IMR-90 (cell line): ENCODE data around the gene NKAIN2. TPM values are rescaled to one million over a fixed set of nuclear protein-coding genes. Genes with fewer than 3 reads are reported as not detected.

Source experiments
- ATAC-seq: fragments of 200-7000 bp; cut with Tn5 transposase; 2 replicates; pipeline ENCODE4 v1.9.1; 2020; ENCODE audit warnings: low read depth, mild to moderate bottlenecking, moderate library complexity
- BruUV-seq: library from RNA; stranded (reverse); fragments of 400-500 nt; replicated peaks from 2 replicates; lab custom pipeline; 2021; lab: Mats Ljungman, UMichigan
- CTCF ChIA-PET: fragments of 300-600 bp; formaldehyde crosslinking; extraction: SDS; loops from one replicate; lab custom pipeline; 2021; ENCODE audit warnings: antibody characterized with exemption; lab: Yijun Ruan, JAX
- POLR2A ChIA-PET: fragments of 300-600 bp; sonication (Branson Sonifier 250); formaldehyde crosslinking; loops from one replicate; lab custom pipeline; 2022; ENCODE audit warnings: antibody characterized with exemption; ENCODE audit not compliant: unreplicated experiment; lab: Charles Lee
- DNase-seq: peaks from one replicate; pipeline ENCODE4 v3.0.0; 2013
- H2AFZ ChIP-seq: replicated peaks from 2 replicates; pipeline ENCODE3; 2013; ENCODE audit warnings: low read length, mild to moderate bottlenecking; ENCODE audit not compliant: poor library complexity
- H2AK5ac ChIP-seq: 2 replicates; pipeline ENCODE4 v1.6.1; 2013; ENCODE audit warnings: low read depth, low read length, inconsistent platforms
- H2AK9ac ChIP-seq: replicated peaks from 2 replicates; pipeline ENCODE3; 2013; ENCODE audit warnings: mild to moderate bottlenecking, low read depth, low read length, moderate library complexity; ENCODE audit not compliant: poor library complexity
- H2BK120ac ChIP-seq: 2 replicates; pipeline ENCODE4 v1.6.1; 2013; ENCODE audit warnings: low read depth, low read length, inconsistent platforms
- H2BK15ac ChIP-seq: 3 replicates; pipeline ENCODE4 v1.6.1; 2013; ENCODE audit warnings: low read depth, low read length, inconsistent platforms
- H2BK20ac ChIP-seq: 2 replicates; pipeline ENCODE4 v1.6.1; 2013; ENCODE audit warnings: low read depth, mild to moderate bottlenecking, inconsistent platforms, low read length, moderate library complexity
- H2BK5ac ChIP-seq: 2 replicates; pipeline ENCODE4 v1.6.1; 2013; ENCODE audit warnings: mild to moderate bottlenecking, low read depth, low read length, inconsistent platforms; ENCODE audit not compliant: poor library complexity, severe bottlenecking
- H3K14ac ChIP-seq: replicated peaks from 2 replicates; pipeline ENCODE4 v1.6.1; 2013; ENCODE audit warnings: low read depth, low read length, inconsistent platforms
- H3K18ac ChIP-seq: 2 replicates; pipeline ENCODE4 v1.6.1; 2013; ENCODE audit warnings: low read depth, low read length, control low read depth
- H3K23ac ChIP-seq: 2 replicates; pipeline ENCODE4 v1.6.1; 2013; ENCODE audit warnings: low read depth, low read length, inconsistent platforms
- H3K27ac ChIP-seq: 2 replicates; pipeline ENCODE4 v1.5.1; 2013; ENCODE audit warnings: mild to moderate bottlenecking, control low read depth, low read length; ENCODE audit not compliant: insufficient read depth
- H3K27me3 ChIP-seq: 2 replicates; pipeline ENCODE4 v1.6.1; 2013; ENCODE audit warnings: low read length; ENCODE audit not compliant: control insufficient read depth, insufficient read depth
- H3K36me3 ChIP-seq: 2 replicates; pipeline ENCODE4 v1.6.1; 2013; ENCODE audit warnings: low read length, mixed read lengths; ENCODE audit not compliant: control insufficient read depth, insufficient read depth
- H3K4ac ChIP-seq: 2 replicates; pipeline ENCODE4 v1.6.1; 2013; ENCODE audit warnings: low read depth, low read length, inconsistent platforms
- H3K4me1 ChIP-seq: 2 replicates; pipeline ENCODE4 v1.6.1; 2013; ENCODE audit warnings: low read length, mixed read lengths; ENCODE audit not compliant: control insufficient read depth, insufficient read depth
- H3K4me2 ChIP-seq: 2 replicates; pipeline ENCODE4 v1.6.1; 2013; ENCODE audit warnings: low read depth, mild to moderate bottlenecking, control low read depth, low read length, moderate library complexity
- H3K4me3 ChIP-seq: 2 replicates; pipeline ENCODE4 v1.5.1; 2013; ENCODE audit warnings: low read depth, mild to moderate bottlenecking, control low read depth, low read length, moderate library complexity; ENCODE audit not compliant: insufficient read depth
- H3K56ac ChIP-seq: 2 replicates; pipeline ENCODE4 v1.6.1; 2013; ENCODE audit warnings: low read length, inconsistent platforms; ENCODE audit not compliant: insufficient read depth; ENCODE audit errors: extremely low read depth
- H3K79me1 ChIP-seq, 2 experiments: 2 replicates each; pipeline ENCODE4 v1.6.1; 2013; ENCODE audit warnings: low read length in 2 of 2, inconsistent platforms in 1 of 2, low read depth in 1 of 2
- H3K9ac ChIP-seq: 2 replicates; pipeline ENCODE4 v1.6.1; 2013; ENCODE audit warnings: low read depth, low read length, control low read depth
- H3K9me1 ChIP-seq: 2 replicates; pipeline ENCODE4 v1.6.1; 2013; ENCODE audit warnings: low read length, inconsistent platforms; ENCODE audit not compliant: insufficient read depth
- H3K9me3 ChIP-seq: 2 replicates; pipeline ENCODE4 v1.6.1; 2013; ENCODE audit warnings: low read length; ENCODE audit not compliant: control insufficient read depth, insufficient read depth
- H4K20me1 ChIP-seq: 2 replicates; pipeline ENCODE4 v1.6.1; 2013; ENCODE audit warnings: low read length, inconsistent platforms; ENCODE audit not compliant: insufficient read depth
- H4K5ac ChIP-seq: 2 replicates; pipeline ENCODE4 v1.6.1; 2013; ENCODE audit warnings: mild to moderate bottlenecking, low read depth, low read length, control low read depth
- H4K8ac ChIP-seq, 2 experiments: 2 replicates each; pipeline ENCODE4 v1.6.1; 2013; ENCODE audit warnings: low read depth in 2 of 2, low read length in 2 of 2, control low read depth in 1 of 2, inconsistent platforms in 1 of 2
- H4K91ac ChIP-seq: 2 replicates; pipeline ENCODE4 v1.6.1; 2013; ENCODE audit warnings: low read depth, low read length, inconsistent platforms; ENCODE audit not compliant: insufficient read depth
- BHLHE40 ChIP-seq: fragments of 150-350 bp; IDR thresholded peaks from 2 replicates; pipeline ENCODE4 v1.6.1; 2016; ENCODE audit warnings: mild to moderate bottlenecking, low read depth, low read length
- CEBPB ChIP-seq: IDR thresholded peaks from 2 replicates; pipeline ENCODE4 v1.6.1; 2012; ENCODE audit warnings: low read depth, low read length, improper control_type of control experiment
- CTCF ChIP-seq: conservative IDR thresholded peaks from 2 replicates; pipeline ENCODE4 v1.5.1; 2012; ENCODE audit warnings: mild to moderate bottlenecking, low read depth, low read length, improper control_type of control experiment
- ELK1 ChIP-seq: fragments of 150-350 bp; IDR thresholded peaks from 2 replicates; pipeline ENCODE4 v1.6.1; 2016; ENCODE audit warnings: low read depth, mild to moderate bottlenecking, low read length, moderate library complexity, borderline replicate concordance
- FOS ChIP-seq: fragments of 150-350 bp; IDR thresholded peaks from 2 replicates; pipeline ENCODE4 v1.6.1; 2016; ENCODE audit warnings: low read depth, low read length
- MAZ ChIP-seq: IDR thresholded peaks from 2 replicates; pipeline ENCODE4 v1.6.1; 2012; ENCODE audit warnings: low read depth, mild to moderate bottlenecking, low read length, improper control_type of control experiment, moderate library complexity, borderline replicate concordance
- MXI1 ChIP-seq: IDR thresholded peaks from 2 replicates; pipeline ENCODE4 v1.6.1; 2012; ENCODE audit warnings: low read depth, mild to moderate bottlenecking, low read length, moderate library complexity, borderline replicate concordance
- POLR2A ChIP-seq: IDR thresholded peaks from 2 replicates; pipeline ENCODE4 v1.6.1; 2012; ENCODE audit warnings: mild to moderate bottlenecking, low read depth, low read length
- RAD21 ChIP-seq: IDR thresholded peaks from 2 replicates; pipeline ENCODE4 v1.6.1; 2012; ENCODE audit warnings: low read length, improper control_type of control experiment
- RFX5 ChIP-seq: IDR thresholded peaks from 2 replicates; pipeline ENCODE4 v1.8.0; 2012; ENCODE audit warnings: low read depth, mild to moderate bottlenecking, low read length, moderate library complexity
- SMC3 ChIP-seq: fragments of 150-350 bp; IDR thresholded peaks from 2 replicates; pipeline ENCODE4 v1.6.1; 2016; ENCODE audit warnings: low read depth, mild to moderate bottlenecking, antibody characterized with exemption, low read length, moderate library complexity
- WGBS, 2 experiments: methylation state at CpG; one replicate each; pipeline versions ENCODE4 v1.1.5 to v1.1.7; 2013; ENCODE audit warnings: missing lambda C conversion rate in 2 of 2; ENCODE audit not compliant: insufficient read length in 1 of 2; ENCODE audit errors: extremely low coverage in 2 of 2; 5-methylcytosine and 5-hydroxymethylcytosine counted together
- dilution Hi-C: fragments of 300-500 bp; cut with HindIII; formaldehyde crosslinking; loops from one replicate; pipeline ENCODE4 v1.14.3; 2018; ENCODE audit warnings: low sequenced_read_pairs; ENCODE audit not compliant: unreplicated experiment
- in situ Hi-C: fragments of 300-500 bp; cut with MboI; formaldehyde crosslinking; loops from 3 replicates; pipeline ENCODE4 v1.14.3; 2019; ENCODE audit warnings: low sequenced_read_pairs, inconsistent platforms, mixed read lengths
- intact Hi-C: fragments of 100-400 bp; cut with micrococcal nuclease; formaldehyde crosslinking; loops from 2 replicates; pipeline ENCODE4 v1.10.0; 2022
- polyA plus RNA-seq, 3 experiments: library from polyadenylated mRNA; depleted of rRNA; stranded (reverse); fragments of >200 nt; gene quantifications; 2 replicates each; pipeline ENCODE4 v1.2.3, GENCODE V29; 2012; ENCODE audit warnings: low replicate concordance in 1 of 3
- total RNA-seq: library from RNA; depleted of rRNA; stranded (reverse); fragments of >200 nt; gene quantifications from 2 replicates; pipeline ENCODE4 v1.2.3, GENCODE V29; 2012

NKAIN2 gene
- total and polyA plus RNA-seq, 2 of the 4 experiments (the other 2 are of a cell fraction) = not detected

GRCh38 chr6:124467366-124467765 is 663.7 kb downstream of the NKAIN2 start:
- Histone ChIP-seq H3K9me1 (no peaks in the 10 kb centered on the region), H4K8ac (no peak overlapping the region), H3K4me3 (no peak overlapping the region), H3K4ac (no peak overlapping the region), H2BK15ac (no peak overlapping the region), H3K56ac (no peak overlapping the region), H4K5ac (no peak overlapping the region), H3K23ac (no peak overlapping the region), H2BK20ac (no peak overlapping the region), H3K9me3 (no peaks in the 10 kb centered on the region), H2AK9ac (no peak overlapping the region), H3K9ac (no peak overlapping the region), H3K27me3 (no peaks in the 10 kb centered on the region), H3K14ac (no peak overlapping the region), H3K27ac (no peak overlapping the region), H2BK5ac (no peak overlapping the region), H2BK120ac (no peak overlapping the region), H3K4me2 (no peak overlapping the region), H4K91ac (no peak overlapping the region), H2AK5ac (no peak overlapping the region), H3K79me1 (no peaks in the 10 kb centered on the region), H3K36me3 (no peaks in the 10 kb centered on the region), H2AFZ (no peak overlapping the region), H3K18ac (no peak overlapping the region), H4K20me1 (no peaks in the 10 kb centered on the region), H3K4me1 (no peaks in the 10 kb centered on the region)
- ChIA-PET POLR2A (no interaction called here), CTCF (no interaction called here)
- DNase-seq (no peak), ATAC-seq (no peak)
- in situ Hi-C loops = no loop called here
- dilution Hi-C loops = no loop called here
- WGBS, 2 experiments = no CpG with 5 or more reads among the region's 1 CpG
- no TSS peak for BruUV-seq
- intact Hi-C loops = no loop called here
- TF ChIP-seq SMC3 = no peak
- no peak for TF ChIP-seq POLR2A
- no peak for TF ChIP-seq CTCF
- TF ChIP-seq ELK1 = no peak
- TF ChIP-seq RFX5 = no peak
- TF ChIP-seq MAZ = no peak
- no peak for TF ChIP-seq CEBPB
- no peak for TF ChIP-seq BHLHE40
- no peak for TF ChIP-seq MXI1
- TF ChIP-seq RAD21 = no peak
- no peak for TF ChIP-seq FOS
